GM19455 (cell line): ENCODE measurements around the gene NCOA1.
"Not testable (repeated sequence)": the region's sequence is repeated elsewhere in the genome, so short reads cannot be mapped to it uniquely, and the experiment has no call there.

Experiments
- ATAC-seq: cut with Tn5 transposase; IDR thresholded peaks from one replicate; pipeline ENCODE4 v1.9.1; 2021; ENCODE audit not compliant: unreplicated experiment

The NCOA1 gene

GRCh38 chr2:24771764-24772586, 280.9 kb downstream of the NCOA1 start:
- no peak for ATAC-seq

DNA sequence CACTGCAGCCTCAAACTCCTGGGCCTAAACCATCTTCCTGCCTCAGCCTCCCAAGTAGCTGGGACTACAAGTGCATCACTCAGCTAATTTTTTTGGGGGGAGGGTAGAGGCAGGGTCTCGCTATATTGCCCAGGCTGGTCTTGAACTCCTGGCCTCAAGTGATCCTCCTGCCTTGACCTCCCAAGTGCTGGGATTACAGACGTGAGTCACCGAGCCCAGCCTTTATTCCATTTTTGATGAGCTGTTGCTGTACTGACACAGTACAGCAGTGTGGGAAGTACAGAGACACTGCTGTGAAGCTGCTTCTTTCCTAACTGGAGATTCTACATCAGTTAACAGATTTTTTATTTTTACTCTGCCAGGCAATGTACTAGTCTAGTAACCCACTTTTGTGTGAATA, 283.3 kb downstream of the NCOA1 start:
- no peak for ATAC-seq

GRCh38 chr2:24779116-24779515, 288.1 kb downstream of the NCOA1 start:
- ATAC-seq, result no peak

DNA sequence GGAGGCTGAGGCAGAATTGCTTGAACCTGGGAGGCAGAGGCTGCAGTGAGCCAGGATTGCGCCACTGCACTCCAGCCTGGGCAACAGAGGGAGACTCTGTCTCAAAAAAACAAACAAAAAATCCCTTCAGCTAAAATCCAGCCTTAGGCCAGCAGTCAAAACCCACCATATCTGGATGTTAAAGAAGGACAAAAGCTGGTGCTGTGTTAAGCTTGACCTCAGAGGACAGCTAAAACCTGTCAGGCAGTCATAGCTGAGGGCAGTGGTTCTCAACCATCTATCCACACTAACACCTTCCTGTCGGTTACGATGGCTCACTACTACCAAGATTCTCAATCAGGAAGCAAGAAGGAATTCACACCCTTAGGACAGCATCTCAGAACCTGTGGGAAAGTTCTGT, 292.6 kb downstream of the NCOA1 start:
- no peak for ATAC-seq

GRCh38 chr2:24785671-24786321, 294.7 kb downstream of the NCOA1 start:
- ATAC-seq, result no peak

GRCh38 chr2:24787532-24787931, 296.5 kb downstream of the NCOA1 start:
- ATAC-seq, result no peak

DNA sequence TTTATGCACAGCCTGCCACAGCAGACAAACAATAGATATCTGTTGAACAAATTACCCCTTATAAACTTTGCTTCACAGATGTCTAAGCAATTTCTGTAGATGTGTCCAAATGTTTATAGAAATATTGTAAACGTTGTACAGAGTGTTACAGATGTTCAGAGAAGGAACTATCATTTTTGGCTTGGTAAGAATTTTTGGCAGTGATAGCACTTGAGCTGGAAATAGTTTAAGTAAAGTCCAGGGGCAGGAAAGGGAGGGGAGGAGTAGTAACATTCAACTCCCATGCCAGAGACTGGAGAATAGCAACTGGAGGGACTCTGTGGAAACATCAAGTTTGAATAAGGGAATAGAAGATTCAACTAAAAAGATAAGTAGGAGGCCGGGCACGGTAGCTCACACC, 297.8 kb downstream of the NCOA1 start:
- ATAC-seq, result no peak

DNA sequence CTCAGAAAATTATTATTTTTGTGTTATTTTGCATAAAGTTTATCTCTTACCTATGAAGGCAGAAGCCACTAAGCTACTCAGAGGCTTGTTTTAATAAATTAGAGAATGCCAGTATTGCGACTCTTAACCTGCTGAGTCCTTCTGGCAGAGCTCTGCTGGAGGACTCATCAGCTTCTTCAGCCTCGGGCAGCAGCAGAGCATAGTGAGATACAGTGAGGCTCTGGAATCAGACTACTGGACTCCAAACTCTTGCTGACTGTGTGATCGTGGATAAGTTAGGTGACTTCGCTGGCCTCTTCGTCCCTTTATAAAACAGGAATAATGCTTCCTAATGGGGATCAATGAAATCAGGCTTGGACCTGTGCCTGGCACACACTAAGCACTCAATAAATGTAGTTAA, 300.4 kb downstream of the NCOA1 start:
- no peak for ATAC-seq

- ATAC-seq, result no peak
These were observed 301.5 kb downstream of the NCOA1 start for GRCh38 chr2:24792542-24792873.

DNA sequence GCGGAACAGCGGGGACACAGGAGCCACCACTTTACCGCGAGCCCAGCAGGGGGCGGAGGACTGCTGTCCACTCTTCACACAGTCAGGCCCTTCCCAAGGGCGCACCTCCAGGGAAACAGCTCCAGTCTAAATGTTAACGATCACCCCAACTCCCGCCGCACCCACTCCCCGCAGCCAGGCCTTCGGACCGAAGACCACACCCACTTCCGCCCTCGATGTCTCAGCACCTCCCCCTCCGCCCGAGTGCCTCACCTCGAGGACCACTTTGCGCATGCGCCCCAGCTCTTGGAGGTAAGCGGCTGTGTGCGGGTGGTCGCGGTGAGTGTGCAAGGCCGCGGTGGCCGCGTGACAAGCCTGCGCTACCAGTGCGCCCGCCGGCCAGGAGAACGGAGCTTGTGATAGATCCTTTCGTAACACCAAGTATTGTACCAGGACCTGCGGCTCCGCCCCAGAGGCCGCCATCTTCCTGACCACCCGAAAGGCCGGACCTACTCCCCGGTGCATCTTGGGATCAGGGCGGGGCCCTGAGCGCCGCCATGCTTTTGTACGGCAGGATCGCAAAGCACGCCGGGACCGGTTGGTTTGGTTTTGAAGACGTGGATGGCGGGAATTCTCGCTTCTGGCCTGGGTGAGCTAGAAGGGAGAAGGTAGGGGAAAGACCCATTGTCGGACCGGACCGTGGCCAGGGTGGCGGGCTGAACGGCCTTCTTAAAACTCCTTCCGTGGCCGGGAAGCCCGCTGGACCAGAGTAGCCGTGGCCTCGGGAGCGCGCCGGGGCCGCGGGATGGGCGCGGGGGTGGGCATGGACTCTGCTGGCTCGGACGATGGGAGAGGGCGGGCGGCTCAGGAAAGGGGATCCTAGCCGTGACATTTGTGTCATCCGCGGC, 302.1 kb downstream of the NCOA1 start, which contains the start of the genes CENPO and PTRHD1:
Gene CENPO, plus strand, starts transcription at position 552 of the 887 bp plus-strand sequence. CDS start 495 bp downstream, outside the sequence.
Gene PTRHD1, minus strand, starts transcription at position 518 of the 887 bp plus-strand sequence. Its CDS starts 14 bp downstream, at position 504.
- peak; percentile 95 for ATAC-seq

GRCh38 chr2:24793761-24794435, 302.8 kb downstream of the NCOA1 start:
- ATAC-seq, result no peak

DNA sequence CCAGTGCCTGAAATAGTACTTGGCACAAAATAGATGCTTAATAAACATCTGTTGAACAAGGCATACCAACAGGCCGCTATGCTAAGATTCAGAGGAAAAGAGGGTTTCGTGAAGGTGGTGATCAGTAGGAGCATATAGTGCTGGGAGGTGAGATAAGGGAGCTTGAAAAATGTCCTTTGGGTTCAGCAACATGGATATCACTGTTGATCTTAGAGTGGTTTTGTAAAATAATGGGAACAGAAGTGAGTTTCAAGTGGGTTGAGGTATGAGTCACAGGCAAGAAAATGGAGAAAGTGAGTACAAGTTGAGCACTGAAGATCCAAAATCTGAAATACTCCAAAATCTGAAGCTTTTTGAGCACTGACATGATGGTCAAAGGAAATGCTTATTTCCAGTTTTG, 306.6 kb downstream of the NCOA1 start:
- ATAC-seq, result no peak

DNA sequence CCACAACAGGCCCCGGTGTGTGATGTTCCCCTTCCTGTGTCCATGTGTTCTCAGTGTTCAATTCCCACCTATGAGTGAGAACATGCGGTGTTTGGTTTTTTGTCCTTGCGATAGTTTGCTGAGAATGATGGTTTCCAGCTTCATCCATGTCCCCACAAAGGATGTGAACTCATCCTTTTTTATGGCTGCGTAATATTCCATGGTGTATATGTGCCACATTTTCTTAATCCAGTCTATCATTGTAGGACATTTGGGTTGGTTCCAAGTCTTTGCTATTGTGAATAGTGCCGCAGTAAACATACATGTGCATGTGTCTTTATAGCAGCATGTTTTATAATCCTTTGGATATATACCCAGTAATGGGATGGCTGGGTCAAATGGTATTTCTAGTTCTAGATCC, 309.4 kb downstream of the NCOA1 start:
- ATAC-seq, result not testable (repeated sequence)

- not testable (repeated sequence) for ATAC-seq
These were observed 315.0 kb downstream of the NCOA1 start for GRCh38 chr2:24805811-24806660.

DNA sequence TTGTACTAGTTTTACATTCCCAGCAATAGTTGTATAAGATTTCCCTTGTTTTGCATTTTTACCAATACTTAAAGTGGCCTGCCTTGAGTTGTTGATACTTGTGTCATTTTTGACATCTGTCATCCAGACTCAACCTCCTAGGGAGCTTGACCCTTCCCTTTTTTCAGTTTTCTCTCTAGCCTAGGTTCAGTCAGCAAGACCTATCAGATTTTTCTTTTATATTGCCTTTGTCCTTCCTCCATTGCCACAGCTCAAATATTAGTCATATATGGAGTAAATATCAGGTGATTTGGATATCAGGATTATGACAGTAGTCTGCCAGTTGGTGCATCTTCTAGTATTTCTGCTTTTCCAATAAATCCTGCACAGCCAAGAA, 315.6 kb downstream of the NCOA1 start:
- no peak for ATAC-seq

- ATAC-seq, result no peak
These were observed 318.4 kb downstream of the NCOA1 start for GRCh38 chr2:24809316-24810007.

- ATAC-seq, result no peak
These were observed 322.7 kb downstream of the NCOA1 start for GRCh38 chr2:24813691-24814137.

- no peak for ATAC-seq
These were observed 323.5 kb downstream of the NCOA1 start for GRCh38 chr2:24814516-24814915.

GRCh38 chr2:24815171-24815570, 324.1 kb downstream of the NCOA1 start:
- ATAC-seq, result no peak
